B cell (primary cell): ENCODE results near the gene COL16A1. TPM values are rescaled to one million over a fixed set of nuclear protein-coding genes. Genes with fewer than 3 reads are reported as not detected.

Source experiments
- ATAC-seq: fragments of 200-7000 bp; cut with Tn5 transposase; one replicate; pipeline ENCODE4 v1.10.0; 2021; ENCODE audit warnings: low read depth, mild to moderate bottlenecking, moderate number of reproducible peaks, moderate library complexity
- CTCF ChIA-PET: fragments of 350-600 bp; sonication (Branson Sonifier 250); formaldehyde crosslinking; loops from one replicate; lab custom pipeline; 2021; ENCODE audit warnings: antibody characterized with exemption, inconsistent platforms; lab: Charles Lee
- POLR2A ChIA-PET: fragments of 350-600 bp; sonication (Branson Sonifier 250); formaldehyde crosslinking; loops from one replicate; lab custom pipeline; 2021; ENCODE audit warnings: antibody characterized with exemption; lab: Charles Lee
- DNase-seq: peaks from one replicate; pipeline ENCODE4 v3.0.0; 2013
- H2AFZ ChIP-seq: 2 replicates; pipeline ENCODE4 v1.6.1; 2012; ENCODE audit warnings: mild to moderate bottlenecking, low read depth, low read length; ENCODE audit not compliant: insufficient read depth, poor library complexity, severe bottlenecking
- H3K27ac ChIP-seq, 2 donors: 1 replicate in 1 of 2; 2 replicates in 1 of 2; pipeline ENCODE4 v1.5.1; 2012 to 2013; ENCODE audit warnings: low read length in 2 of 2, mild to moderate bottlenecking in 2 of 2, moderate library complexity in 1 of 2
- H3K27me3 ChIP-seq, 4 experiments: fragments of 200-600 bp in 1 of 4; sonication (generic) in 1 of 4; replicated peaks in 1 of 4; 1 replicate in 2 of 4; 2 replicates in 2 of 4; pipeline versions ENCODE4 v1.6.1 to v1.7.0; 2013 to 2016; ENCODE audit warnings: low read length in 3 of 4, mild to moderate bottlenecking in 2 of 4, mixed read lengths in 1 of 4, moderate library complexity in 1 of 4; ENCODE audit not compliant: insufficient read depth in 4 of 4, control insufficient read depth in 3 of 4; ENCODE audit errors: control extremely low read depth in 1 of 4
- H3K36me3 ChIP-seq, 2 experiments: replicated peaks in 1 of 2; 1 replicate in 1 of 2; 2 replicates in 1 of 2; pipeline versions ENCODE4 v1.6.1 to v1.7.1; 2013; ENCODE audit warnings: low read length in 1 of 2; ENCODE audit not compliant: insufficient read depth in 2 of 2, control insufficient read depth in 1 of 2; ENCODE audit errors: control extremely low read depth in 1 of 2, extremely low read depth in 1 of 2
- H3K4me1 ChIP-seq, 2 donors: fragments of 200-600 bp in 1 of 2; sonication (generic) in 1 of 2; 1 replicate in 1 of 2; 2 replicates in 1 of 2; pipeline versions ENCODE4 v1.5.1 to v1.6.1; 2013 to 2017; ENCODE audit warnings: low read length in 2 of 2; ENCODE audit not compliant: control insufficient read depth in 2 of 2, insufficient read depth in 2 of 2
- H3K4me2 ChIP-seq: replicated peaks from 2 replicates; pipeline ENCODE3; 2012; ENCODE audit warnings: mild to moderate bottlenecking, low read depth, low read length; ENCODE audit not compliant: poor library complexity, severe bottlenecking
- H3K4me3 ChIP-seq, 5 experiments: fragments of 200-600 bp in 1 of 5; sonication (generic) in 1 of 5; 1 replicate in 3 of 5; 2 replicates in 2 of 5; pipeline versions ENCODE4 v1.5.1 to v1.7.0; 2011 to 2016; ENCODE audit warnings: low read length in 4 of 5, mild to moderate bottlenecking in 4 of 5, low read depth in 2 of 5, control low read depth in 1 of 5, moderate library complexity in 1 of 5; ENCODE audit not compliant: insufficient read depth in 1 of 5; ENCODE audit errors: control extremely low read depth in 1 of 5, extremely low read depth in 1 of 5
- H3K79me2 ChIP-seq: fragments of 200-600 bp; sonication (generic); one replicate; pipeline ENCODE4 v1.6.0; 2016; ENCODE audit warnings: low read length; ENCODE audit not compliant: control insufficient read depth, insufficient read depth
- H3K9ac ChIP-seq: fragments of 200-600 bp; sonication (generic); 2 replicates; pipeline ENCODE4 v1.6.1; 2017; ENCODE audit warnings: mild to moderate bottlenecking, low read length, moderate library complexity
- H3K9me3 ChIP-seq, 3 donors: one replicate each; pipeline versions ENCODE4 v1.6.1 to v1.7.1; 2013; ENCODE audit warnings: low read length in 2 of 3; ENCODE audit not compliant: control insufficient read depth in 2 of 3, insufficient read depth in 1 of 3; ENCODE audit errors: control extremely low read depth in 1 of 3
- H4K20me1 ChIP-seq: 2 replicates; pipeline ENCODE4 v1.6.0; 2012; ENCODE audit warnings: mild to moderate bottlenecking, low read length; ENCODE audit not compliant: insufficient read depth, control insufficient read depth, poor library complexity, severe bottlenecking
- H3K27ac Mint-ChIP-seq: one replicate; pipeline ENCODE4 v1.8.0; 2021; ENCODE audit warnings: mixed read lengths
- H3K27me3 Mint-ChIP-seq: one replicate; pipeline ENCODE4 v1.8.0; 2021; ENCODE audit warnings: mixed read lengths
- H3K4me1 Mint-ChIP-seq: one replicate; pipeline ENCODE4 v1.8.0; 2021; ENCODE audit warnings: mixed read lengths
- H3K4me3 Mint-ChIP-seq: one replicate; pipeline ENCODE4 v1.8.0; 2021; ENCODE audit warnings: mixed read lengths
- H3K9me3 Mint-ChIP-seq: one replicate; pipeline ENCODE4 v1.8.0; 2022; ENCODE audit warnings: mixed read lengths; ENCODE audit not compliant: insufficient read depth
- EZH2 ChIP-seq: IDR thresholded peaks from 2 replicates; pipeline ENCODE4 v1.6.1; 2012; ENCODE audit warnings: borderline replicate concordance, low read depth, mild to moderate bottlenecking, moderate library complexity, low read length; ENCODE audit not compliant: insufficient read depth, poor library complexity, severe bottlenecking
- WGBS: methylation state at CpG from one replicate; pipeline ENCODE4 v1.1.5; 2013; ENCODE audit warnings: missing lambda C conversion rate; ENCODE audit not compliant: insufficient coverage; 5-methylcytosine and 5-hydroxymethylcytosine counted together
- intact Hi-C: fragments of 100-400 bp; cut with micrococcal nuclease; formaldehyde crosslinking; loops from one replicate; pipeline ENCODE4 v1.10.0; 2022
- polyA plus RNA-seq: library from polyadenylated mRNA; depleted of rRNA; stranded (reverse); fragments of >200 nt; gene quantifications from 2 replicates; pipeline ENCODE4 v1.2.3, GENCODE V29; 2012
- total RNA-seq, 2 donors: library from RNA; stranded (reverse); fragments of 120-200 nt in 1 of 2; gene quantifications; 1 replicate in 1 of 2; 2 replicates in 1 of 2; pipeline versions ENCODE4 v1.2.3 to v1.2.4, GENCODE V29; 2013 to 2022
- TF ChIP-seq, protein P1 (sequence below): fragments of 200-600 bp; IDR thresholded peaks from one replicate; pipeline ENCODE4 v1.8.0; 2022; ENCODE audit warnings: antibody characterized with exemption, mild to moderate bottlenecking

The COL16A1 gene
- total and polyA plus RNA-seq, 2 donors (not counting 1 experiment from before 2014, with no cell fraction given): 0.07 TPM; not detected in 1

DNA sequence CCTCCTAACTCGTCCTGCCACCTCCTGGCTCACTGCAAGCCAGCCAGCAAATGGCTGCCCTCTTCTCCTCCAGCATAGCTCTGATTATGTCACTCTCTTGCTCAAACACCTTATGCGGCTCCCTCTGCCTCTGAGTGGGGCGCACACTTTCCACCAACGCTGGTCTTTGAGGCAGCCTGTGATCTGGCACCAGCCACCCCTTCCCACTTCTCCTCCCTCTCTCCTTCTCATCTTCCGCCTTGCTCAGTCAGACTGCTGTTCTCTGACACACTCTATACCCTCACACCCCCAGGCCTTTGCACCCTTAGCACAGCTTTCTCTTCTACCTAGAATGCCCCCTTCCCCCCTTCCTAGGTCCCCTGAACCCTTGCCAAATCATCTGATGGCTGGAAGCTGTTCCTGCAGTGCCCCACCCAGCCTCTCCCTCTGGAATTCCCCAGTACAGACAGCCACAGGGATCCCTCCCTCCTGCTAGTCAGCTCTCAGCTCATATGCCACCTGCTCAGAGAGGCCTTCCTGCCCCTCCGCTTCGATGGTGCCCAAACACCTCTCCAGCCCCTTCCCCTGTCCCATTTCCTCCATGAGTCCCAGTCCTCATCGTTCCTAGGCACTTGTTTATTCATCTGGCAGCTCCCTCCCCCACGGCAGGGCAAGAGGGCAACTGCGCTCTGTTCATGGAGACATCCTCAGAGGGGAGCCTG, 37.4 kb downstream of the COL16A1 start:
- ATAC-seq (no peak), DNase-seq (no peak)
- Histone ChIP-seq H3K79me2 (no peaks in the 10 kb centered on the region), H3K27me3 (peaks cover 0 to 28% (median 8%) of the 10 kb centered on the region in 4 experiments), H3K9ac (no peak overlapping the region), H3K4me1 (peaks cover 10 to 12% of the 10 kb centered on the region in 2 donors), H3K9me3 (no peaks in the 10 kb centered on the region), H3K36me3 (no peaks in the 10 kb centered on the region), H4K20me1 (no peaks in the 10 kb centered on the region), H3K27ac (no peak overlapping the region), H3K4me2 (no peak overlapping the region), H2AFZ (no peak overlapping the region), H3K4me3 (no peak overlapping the region)
- intact Hi-C loops: no loop called here
- 84% methylated on average over 8 of the region's 10 CpGs for WGBS
- Mint-ChIP-seq H3K27ac (no peak overlapping the region), H3K4me3 (no peak overlapping the region), H3K27me3 (peaks cover 27% of the 10 kb centered on the region), H3K9me3 (no peaks in the 10 kb centered on the region), H3K4me1 (peaks cover 10% of the 10 kb centered on the region)
- POLR2A ChIA-PET: interaction anchor here (0.5 kb wide), 1 partner anchor 407 kb away, joined by 10 read pairs; the partner anchor contains the start of gene TMEM39B
- TF ChIP-seq, protein P1, sequence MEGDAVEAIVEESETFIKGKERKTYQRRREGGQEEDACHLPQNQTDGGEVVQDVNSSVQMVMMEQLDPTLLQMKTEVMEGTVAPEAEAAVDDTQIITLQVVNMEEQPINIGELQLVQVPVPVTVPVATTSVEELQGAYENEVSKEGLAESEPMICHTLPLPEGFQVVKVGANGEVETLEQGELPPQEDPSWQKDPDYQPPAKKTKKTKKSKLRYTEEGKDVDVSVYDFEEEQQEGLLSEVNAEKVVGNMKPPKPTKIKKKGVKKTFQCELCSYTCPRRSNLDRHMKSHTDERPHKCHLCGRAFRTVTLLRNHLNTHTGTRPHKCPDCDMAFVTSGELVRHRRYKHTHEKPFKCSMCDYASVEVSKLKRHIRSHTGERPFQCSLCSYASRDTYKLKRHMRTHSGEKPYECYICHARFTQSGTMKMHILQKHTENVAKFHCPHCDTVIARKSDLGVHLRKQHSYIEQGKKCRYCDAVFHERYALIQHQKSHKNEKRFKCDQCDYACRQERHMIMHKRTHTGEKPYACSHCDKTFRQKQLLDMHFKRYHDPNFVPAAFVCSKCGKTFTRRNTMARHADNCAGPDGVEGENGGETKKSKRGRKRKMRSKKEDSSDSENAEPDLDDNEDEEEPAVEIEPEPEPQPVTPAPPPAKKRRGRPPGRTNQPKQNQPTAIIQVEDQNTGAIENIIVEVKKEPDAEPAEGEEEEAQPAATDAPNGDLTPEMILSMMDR: no peak
- TF ChIP-seq EZH2: no peak
- CTCF ChIA-PET: interaction anchor here (0.9 to 10.8 kb wide), 5 partner anchors 15 to 396 kb away, joined by 3 to 184 read pairs (median 7); no protein-coding TSS in a partner anchor
